HG03354 (cell line): ENCODE results near the gene ARHGDIG.
"Not testable (repeated sequence)": the region's sequence is repeated elsewhere in the genome, so short reads cannot be mapped to it uniquely, and the experiment has no call there.

Experiments
- ATAC-seq: cut with Tn5 transposase; IDR thresholded peaks from one replicate; pipeline ENCODE4 v1.9.1; 2021; ENCODE audit warnings: mild to moderate bottlenecking; ENCODE audit not compliant: unreplicated experiment, poor library complexity, severe bottlenecking

The ARHGDIG gene

GRCh38 chr16:280552-280951, at the start of gene ARHGDIG:
Gene ARHGDIG (plus strand): TSS chr16:280591. CDS start chr16:280681, 90 bp downstream.
- ATAC-seq = no peak

GRCh38 chr16:230949-231348, 49.4 kb upstream of the ARHGDIG start:
- no peak for ATAC-seq

GRCh38 chr16:234468-235305, 45.7 kb upstream of the ARHGDIG start, which contains the start of gene FAM234A:
Gene FAM234A (plus strand): TSS chr16:234821. CDS start chr16:254414, 19,593 bp downstream.
- peak; percentile 86 for ATAC-seq

- no peak for ATAC-seq
Observed at GRCh38 chr16:239948-240277, 40.5 kb upstream of the ARHGDIG start.

GRCh38 chr16:240559-240958, 39.8 kb upstream of the ARHGDIG start:
- ATAC-seq = no peak

GRCh38 chr16:242281-242680, 38.1 kb upstream of the ARHGDIG start:
- no peak for ATAC-seq

GRCh38 chr16:243348-243747, 37.0 kb upstream of the ARHGDIG start:
- no peak for ATAC-seq

GRCh38 chr16:245105-245504, 35.3 kb upstream of the ARHGDIG start:
- no peak for ATAC-seq

GRCh38 chr16:247027-247426, 33.4 kb upstream of the ARHGDIG start:
- no peak for ATAC-seq

GRCh38 chr16:249431-249830, 31.0 kb upstream of the ARHGDIG start:
- no peak for ATAC-seq

- ATAC-seq = no peak
Observed at GRCh38 chr16:252366-253337, 27.7 kb upstream of the ARHGDIG start.

GRCh38 chr16:253833-254232, 26.6 kb upstream of the ARHGDIG start:
- no peak for ATAC-seq

GRCh38 chr16:254461-254860, 25.9 kb upstream of the ARHGDIG start:
- ATAC-seq = no peak

- no peak for ATAC-seq
Observed at GRCh38 chr16:255183-255582, 25.2 kb upstream of the ARHGDIG start.

GRCh38 chr16:258091-258490, 22.3 kb upstream of the ARHGDIG start:
- ATAC-seq = not testable (repeated sequence)

- ATAC-seq = no peak
Observed at GRCh38 chr16:259226-259625, 21.2 kb upstream of the ARHGDIG start.

- no peak for ATAC-seq
Observed at GRCh38 chr16:259814-260253, 20.6 kb upstream of the ARHGDIG start.

- no peak for ATAC-seq
Observed at GRCh38 chr16:260326-260725, 20.1 kb upstream of the ARHGDIG start.

GRCh38 chr16:261031-261691, 19.2 kb upstream of the ARHGDIG start:
- no peak for ATAC-seq

- ATAC-seq = no peak
Observed at GRCh38 chr16:262121-262745, 18.2 kb upstream of the ARHGDIG start.
